OCI-LY7 (cell line): ENCODE results near the gene MSRB3. TPM values are rescaled to one million over a fixed set of nuclear protein-coding genes. Genes with fewer than 3 reads are reported as not detected.

Source experiments
- BruUV-seq: library from RNA; stranded (reverse); fragments of 400-500 nt; replicated peaks from 2 replicates; lab custom pipeline; 2021; lab: Mats Ljungman, UMichigan
- CTCF ChIA-PET: fragments of 300-600 bp; sonication (Branson Sonifier 250); formaldehyde crosslinking; loops from one replicate; lab custom pipeline; 2022; ENCODE audit warnings: antibody characterized with exemption; ENCODE audit not compliant: unreplicated experiment; lab: Charles Lee
- POLR2A ChIA-PET: fragments of 300-600 bp; sonication (Branson Sonifier 250); formaldehyde crosslinking; loops from one replicate; lab custom pipeline; 2022; ENCODE audit warnings: antibody characterized with exemption; lab: Charles Lee
- DNase-seq: peaks from one replicate; pipeline ENCODE4 v3.0.0-alpha.2; 2015; ENCODE audit warnings: low spot score
- H2AFZ ChIP-seq: fragments of 200-600 bp; sonication (generic), shearing (Covaris generic); 2 replicates; pipeline ENCODE4 v1.6.1; 2014; ENCODE audit warnings: mild to moderate bottlenecking, antibody characterized with exemption, low read length, moderate library complexity
- H3K27ac ChIP-seq: fragments of 200-600 bp; sonication (generic); 2 replicates; pipeline ENCODE4 v1.5.1; 2014; ENCODE audit warnings: mixed run types, low read depth, mild to moderate bottlenecking, moderate library complexity, low read length, inconsistent platforms; ENCODE audit not compliant: poor library complexity, severe bottlenecking
- H3K36me3 ChIP-seq: fragments of 200-600 bp; sonication (generic); 2 replicates; pipeline ENCODE4 v1.6.1; 2014; ENCODE audit warnings: mild to moderate bottlenecking, antibody characterized with exemption, low read length, moderate library complexity, mixed read lengths; ENCODE audit not compliant: insufficient read depth
- H3K4me1 ChIP-seq: fragments of 200-600 bp; sonication (generic); 2 replicates; pipeline ENCODE4 v1.5.1; 2014; ENCODE audit warnings: mild to moderate bottlenecking, low read length; ENCODE audit not compliant: insufficient read depth, poor library complexity, severe bottlenecking
- H3K4me2 ChIP-seq: fragments of 200-600 bp; sonication (generic); 2 replicates; pipeline ENCODE4 v1.6.1; 2014; ENCODE audit warnings: mild to moderate bottlenecking, low read length
- H3K4me3 ChIP-seq: fragments of 200-600 bp; sonication (generic); 2 replicates; pipeline ENCODE4 v1.5.1; 2014; ENCODE audit warnings: mild to moderate bottlenecking, low read depth, low read length; ENCODE audit not compliant: poor library complexity, severe bottlenecking
- H3K79me2 ChIP-seq: fragments of 200-600 bp; sonication (generic); 2 replicates; pipeline ENCODE4 v1.6.1; 2016; ENCODE audit warnings: low read depth, mild to moderate bottlenecking, low read length, moderate library complexity, mixed read lengths; ENCODE audit not compliant: insufficient read depth
- H3K9me2 ChIP-seq: fragments of 200-600 bp; sonication (generic); 2 replicates; pipeline ENCODE4 v1.6.1; 2016; ENCODE audit warnings: mild to moderate bottlenecking, low read length, mixed read lengths; ENCODE audit not compliant: insufficient read depth
- H3K9me3 ChIP-seq: fragments of 200-600 bp; sonication (generic); 2 replicates; pipeline ENCODE4 v1.6.1; 2014; ENCODE audit warnings: mild to moderate bottlenecking, mixed run types, low read length, mixed read lengths
- H4K20me1 ChIP-seq: fragments of 200-600 bp; sonication (generic); 2 replicates; pipeline ENCODE4 v1.6.1; 2014; ENCODE audit warnings: mild to moderate bottlenecking, antibody characterized with exemption, low read length, moderate library complexity, mixed read lengths; ENCODE audit not compliant: insufficient read depth
- EZH2phosphoT487 ChIP-seq: fragments of 200-600 bp; sonication (generic); IDR thresholded peaks from 2 replicates; pipeline ENCODE4 v1.6.1; 2018; ENCODE audit warnings: low read depth, borderline replicate concordance, mild to moderate bottlenecking, mixed run types, antibody characterized with exemption, low read length, moderate library complexity, mixed read lengths
- intact Hi-C: fragments of 100-400 bp; cut with micrococcal nuclease; formaldehyde crosslinking; loops from one replicate; pipeline ENCODE4 v1.10.0; 2022; ENCODE audit not compliant: unreplicated experiment
- total RNA-seq, 2 experiments: library from RNA; depleted of rRNA in 1 of 2; stranded (reverse); fragments of >200 nt in 1 of 2; shearing (Covaris generic) in 1 of 2; gene quantifications; 2 replicates each; pipeline ENCODE4 v1.2.3, GENCODE V29; 2014 to 2022
- TF ChIP-seq, protein P1 (sequence below): fragments of 200-600 bp; sonication (generic); conservative IDR thresholded peaks from 2 replicates; pipeline ENCODE4 v1.5.1; 2014; ENCODE audit warnings: mild to moderate bottlenecking, antibody characterized with exemption, low read length, moderate library complexity, mixed read lengths

Gene MSRB3
- total RNA-seq, 2 experiments from 2014 or later, result not detected

DNA sequence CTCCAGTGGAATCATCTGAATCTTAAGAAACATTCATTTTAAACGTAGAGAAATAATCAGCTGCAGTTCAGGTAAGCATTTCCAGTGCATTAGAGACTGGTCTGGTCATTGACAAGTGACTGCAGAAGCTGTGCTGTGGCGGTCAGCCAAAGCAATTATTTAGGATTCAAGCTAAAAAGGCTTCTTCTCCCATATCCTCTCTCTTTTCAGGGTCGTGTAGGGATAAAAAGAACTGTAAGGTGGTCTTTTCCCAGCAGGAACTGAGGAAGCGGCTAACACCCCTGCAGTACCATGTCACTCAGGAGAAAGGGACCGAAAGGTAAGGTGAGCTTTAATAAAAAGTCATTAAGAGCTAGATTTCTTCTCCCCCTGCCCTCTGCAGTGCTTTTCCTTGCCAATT is 48.1 kb downstream of the MSRB3 start:
- BruUV-seq, result no TSS peak

DNA sequence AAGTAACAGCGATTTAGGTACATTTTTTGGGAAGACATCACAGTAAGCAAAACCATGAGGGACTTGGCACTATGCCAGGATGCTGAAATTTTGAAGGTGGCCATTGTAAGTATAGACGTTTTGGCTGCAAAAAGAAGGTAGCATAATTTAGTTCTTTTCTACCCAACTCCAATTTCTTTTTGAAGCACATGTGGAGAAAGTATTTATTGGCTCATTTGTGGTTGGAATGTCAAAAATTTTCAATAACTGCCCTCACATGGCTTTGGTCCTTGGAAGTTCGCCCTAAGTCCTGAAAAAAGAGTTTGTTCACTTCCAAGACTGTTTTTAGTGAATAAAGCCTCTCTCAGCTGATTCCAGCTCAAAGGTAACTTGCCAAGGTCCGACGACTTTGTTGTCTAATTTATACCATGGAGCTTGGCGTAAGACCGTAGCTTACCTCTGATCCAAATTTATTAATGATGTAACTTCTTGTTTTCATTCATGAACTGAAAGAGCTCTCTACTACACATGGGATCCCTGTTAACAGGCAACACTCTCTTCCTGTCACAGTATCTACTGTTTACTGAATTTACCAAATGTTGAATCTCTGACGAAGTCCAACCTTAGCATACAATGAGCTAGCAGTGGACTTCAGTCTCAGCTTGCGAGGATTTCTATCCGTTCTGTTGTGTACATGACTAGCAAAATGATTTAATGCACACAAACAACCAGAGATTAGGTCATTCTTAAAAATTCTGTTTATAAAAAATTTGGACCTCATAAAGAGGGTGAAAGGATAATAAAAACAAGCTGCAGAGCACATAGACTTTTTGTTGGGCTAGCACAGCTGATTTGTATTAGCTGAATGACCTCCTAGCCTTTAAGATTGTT is 49.0 kb downstream of the MSRB3 start:
- H3K36me3 ChIP-seq, result no peaks in the 10 kb centered on the region
- no peaks in the 10 kb centered on the region for H3K79me2 ChIP-seq
- H3K4me3 ChIP-seq, result no peak overlapping the region
- intact Hi-C loops, result no loop called here
- POLR2A ChIA-PET, result interaction anchor here (1.2 kb wide), 1 partner anchor 26 kb away, joined by 3 read pairs; no protein-coding TSS in a partner anchor
- H4K20me1 ChIP-seq, result no peaks in the 10 kb centered on the region
- no TSS peak for BruUV-seq
- no peak overlapping the region for H3K27ac ChIP-seq
- no peaks in the 10 kb centered on the region for H3K4me1 ChIP-seq
- no peaks in the 10 kb centered on the region for H3K9me2 ChIP-seq
- TF ChIP-seq, protein P1, sequence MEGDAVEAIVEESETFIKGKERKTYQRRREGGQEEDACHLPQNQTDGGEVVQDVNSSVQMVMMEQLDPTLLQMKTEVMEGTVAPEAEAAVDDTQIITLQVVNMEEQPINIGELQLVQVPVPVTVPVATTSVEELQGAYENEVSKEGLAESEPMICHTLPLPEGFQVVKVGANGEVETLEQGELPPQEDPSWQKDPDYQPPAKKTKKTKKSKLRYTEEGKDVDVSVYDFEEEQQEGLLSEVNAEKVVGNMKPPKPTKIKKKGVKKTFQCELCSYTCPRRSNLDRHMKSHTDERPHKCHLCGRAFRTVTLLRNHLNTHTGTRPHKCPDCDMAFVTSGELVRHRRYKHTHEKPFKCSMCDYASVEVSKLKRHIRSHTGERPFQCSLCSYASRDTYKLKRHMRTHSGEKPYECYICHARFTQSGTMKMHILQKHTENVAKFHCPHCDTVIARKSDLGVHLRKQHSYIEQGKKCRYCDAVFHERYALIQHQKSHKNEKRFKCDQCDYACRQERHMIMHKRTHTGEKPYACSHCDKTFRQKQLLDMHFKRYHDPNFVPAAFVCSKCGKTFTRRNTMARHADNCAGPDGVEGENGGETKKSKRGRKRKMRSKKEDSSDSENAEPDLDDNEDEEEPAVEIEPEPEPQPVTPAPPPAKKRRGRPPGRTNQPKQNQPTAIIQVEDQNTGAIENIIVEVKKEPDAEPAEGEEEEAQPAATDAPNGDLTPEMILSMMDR, result no peak
- no peak for TF ChIP-seq EZH2phosphoT487
- CTCF ChIA-PET, result no interaction called here
- no peaks in the 10 kb centered on the region for H3K9me3 ChIP-seq
- no peak overlapping the region for H3K4me2 ChIP-seq
- DNase-seq, result no peak
- H2AFZ ChIP-seq, result no peak overlapping the region

More for the DNA sequence above, 48.1 kb downstream of the MSRB3 start:
- no peaks in the 10 kb centered on the region for H3K9me2 ChIP-seq
- H3K9me3 ChIP-seq, result no peaks in the 10 kb centered on the region
- H3K79me2 ChIP-seq, result no peaks in the 10 kb centered on the region
- ChIA-PET CTCF (no interaction called here), POLR2A (interaction anchor here (1.2 kb wide), 1 partner anchor 25 kb away, joined by 3 read pairs; no protein-coding TSS in a partner anchor)
- TF ChIP-seq EZH2phosphoT487, result no peak
- TF ChIP-seq, protein P1, result no peak
- H3K36me3 ChIP-seq, result no peaks in the 10 kb centered on the region
- intact Hi-C loops, result no loop called here
- H3K27ac ChIP-seq, result no peak overlapping the region
- no peaks in the 10 kb centered on the region for H4K20me1 ChIP-seq
- H3K4me2 ChIP-seq, result no peak overlapping the region
- H3K4me3 ChIP-seq, result no peak overlapping the region
- DNase-seq, result no peak
- no peak overlapping the region for H2AFZ ChIP-seq
- H3K4me1 ChIP-seq, result no peaks in the 10 kb centered on the region

DNA sequence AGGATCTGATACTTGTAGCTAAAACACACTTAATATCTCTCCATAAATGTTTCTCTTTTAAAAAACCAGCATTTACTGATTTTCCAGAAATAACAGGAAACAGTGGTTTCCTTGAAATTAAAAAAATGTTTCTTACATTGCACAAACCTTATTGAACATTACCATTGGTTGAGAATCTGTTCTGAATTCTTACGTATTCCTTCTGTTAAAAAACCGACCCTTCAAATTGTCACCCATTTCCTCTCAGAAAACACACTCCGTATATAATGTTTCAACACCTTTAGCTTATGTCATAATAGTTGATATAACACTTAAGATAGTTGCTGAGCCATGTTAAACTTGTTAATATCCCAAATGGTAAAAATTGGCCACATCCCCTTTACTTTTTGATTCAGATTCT is 51.2 kb downstream of the MSRB3 start:
- intact Hi-C loops, result no loop called here
- H3K79me2 ChIP-seq, result no peaks in the 10 kb centered on the region
- ChIA-PET POLR2A (interaction anchor here (0.5 kb wide), 1 partner anchor 144 kb away, joined by 3 read pairs; no protein-coding TSS in a partner anchor), CTCF (no interaction called here)
- no peaks in the 10 kb centered on the region for H3K9me2 ChIP-seq
- no peaks in the 10 kb centered on the region for H3K9me3 ChIP-seq
- H3K27ac ChIP-seq, result no peak overlapping the region
- no peaks in the 10 kb centered on the region for H3K36me3 ChIP-seq
- DNase-seq, result no peak
- no peak for TF ChIP-seq EZH2phosphoT487
- TF ChIP-seq, protein P1, result no peak
- no peak overlapping the region for H3K4me2 ChIP-seq
- no peak overlapping the region for H3K4me3 ChIP-seq
- no TSS peak for BruUV-seq
- H3K4me1 ChIP-seq, result no peaks in the 10 kb centered on the region
- no peaks in the 10 kb centered on the region for H4K20me1 ChIP-seq
- H2AFZ ChIP-seq, result no peak overlapping the region
